ENCODE measurements around the gene GMDS. TPM values are rescaled to one million over a fixed set of nuclear protein-coding genes. Genes with fewer than 3 reads are reported as not detected.

The GMDS gene
- total RNA-seq, 1 experiment from 2014 or later = 31.1 TPM

DNA sequence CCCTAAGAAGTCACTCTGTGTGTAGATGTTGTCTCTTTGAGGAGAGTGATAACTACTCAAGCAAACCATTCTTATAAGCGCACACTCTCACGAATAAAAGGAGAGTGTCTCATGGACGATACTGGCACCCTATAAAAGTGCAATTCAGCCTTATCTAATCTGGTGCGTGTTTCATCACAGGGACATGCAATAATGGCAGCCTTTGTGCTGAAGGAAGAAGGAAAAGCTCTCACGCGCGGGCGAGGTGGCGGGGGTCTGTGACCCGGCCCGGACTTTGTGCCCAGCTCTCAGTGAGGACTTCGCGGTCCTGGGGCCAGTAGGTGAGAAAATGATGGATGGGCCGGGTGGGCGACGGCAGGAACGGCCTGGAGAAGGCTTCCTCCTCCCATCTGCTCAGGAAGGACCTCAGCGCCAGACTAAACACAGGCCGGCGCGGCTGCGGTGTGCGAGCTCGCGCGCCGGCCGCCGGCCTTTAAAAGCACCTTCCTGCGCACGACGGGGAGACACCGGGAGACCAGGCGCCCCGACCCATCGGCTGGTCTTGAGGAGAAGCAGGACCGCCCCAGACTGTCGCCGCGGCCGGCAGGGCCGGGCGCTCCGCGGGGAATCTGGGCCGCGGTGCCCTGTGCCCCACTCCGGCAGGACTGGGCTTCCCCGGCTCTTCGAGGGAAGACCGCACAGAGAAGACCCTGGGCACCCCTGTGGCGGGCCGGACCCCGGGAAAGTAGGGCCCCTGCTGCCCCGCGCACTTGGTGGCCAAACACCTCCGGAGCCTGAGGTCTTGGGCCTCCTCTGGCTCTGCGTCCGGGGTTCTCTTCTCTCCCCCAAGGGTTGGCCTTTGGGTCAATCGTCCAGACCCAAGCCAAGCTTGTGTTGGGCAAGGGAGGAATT, 644.0 kb downstream of the GMDS start:
- Mint-ChIP-seq H3K27me3 (ENCODE audit: insufficient read depth, unreplicated experiment) (no peaks in the 10 kb centered on the region), H3K9me3 (ENCODE audit: unreplicated experiment) (no peaks in the 10 kb centered on the region), H3K27ac (ENCODE audit: unreplicated experiment) (no peak overlapping the region), H3K4me1 (ENCODE audit: low read depth, unreplicated experiment) (peaks cover 17% of the 10 kb centered on the region), H3K36me3 (ENCODE audit: insufficient read depth, unreplicated experiment) (peaks cover 4% of the 10 kb centered on the region), H3K4me3 (ENCODE audit: unreplicated experiment) (no peak overlapping the region)
- TF ChIP-seq, protein P1, sequence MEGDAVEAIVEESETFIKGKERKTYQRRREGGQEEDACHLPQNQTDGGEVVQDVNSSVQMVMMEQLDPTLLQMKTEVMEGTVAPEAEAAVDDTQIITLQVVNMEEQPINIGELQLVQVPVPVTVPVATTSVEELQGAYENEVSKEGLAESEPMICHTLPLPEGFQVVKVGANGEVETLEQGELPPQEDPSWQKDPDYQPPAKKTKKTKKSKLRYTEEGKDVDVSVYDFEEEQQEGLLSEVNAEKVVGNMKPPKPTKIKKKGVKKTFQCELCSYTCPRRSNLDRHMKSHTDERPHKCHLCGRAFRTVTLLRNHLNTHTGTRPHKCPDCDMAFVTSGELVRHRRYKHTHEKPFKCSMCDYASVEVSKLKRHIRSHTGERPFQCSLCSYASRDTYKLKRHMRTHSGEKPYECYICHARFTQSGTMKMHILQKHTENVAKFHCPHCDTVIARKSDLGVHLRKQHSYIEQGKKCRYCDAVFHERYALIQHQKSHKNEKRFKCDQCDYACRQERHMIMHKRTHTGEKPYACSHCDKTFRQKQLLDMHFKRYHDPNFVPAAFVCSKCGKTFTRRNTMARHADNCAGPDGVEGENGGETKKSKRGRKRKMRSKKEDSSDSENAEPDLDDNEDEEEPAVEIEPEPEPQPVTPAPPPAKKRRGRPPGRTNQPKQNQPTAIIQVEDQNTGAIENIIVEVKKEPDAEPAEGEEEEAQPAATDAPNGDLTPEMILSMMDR (IDR thresholded peaks at IDR 0.05; ENCODE audit: insufficient read depth in 1 of 2, low read depth in 1 of 2, low read length in 1 of 2, severe bottlenecking in 1 of 2, unreplicated experiment in 1 of 2) = no peak
- H3K9me3 ChIP-seq = no peaks in the 10 kb centered on the region
- peaks cover 17% of the 10 kb centered on the region for H3K4me1 ChIP-seq
- ChIA-PET POLR2A (no interaction called here), CTCF (no interaction called here)
- no peaks in the 10 kb centered on the region for H3K36me3 ChIP-seq (ENCODE audit: control insufficient read depth, insufficient read depth, low read length)
- BruUV-seq (replicated peaks) = no TSS peak
- no peak overlapping the region for H3K4me3 ChIP-seq (ENCODE audit: low read depth, low read length)
- intact Hi-C loops (cut with micrococcal nuclease; ENCODE audit: unreplicated experiment) = loop anchor here (10.0 kb wide), 1 partner anchor 193 kb away; no protein-coding TSS in a partner anchor
- no peaks in the 10 kb centered on the region for H3K27me3 ChIP-seq (replicated peaks; ENCODE audit: control insufficient read depth, insufficient read depth, low read length)
- DNase-seq = no peak

DNA sequence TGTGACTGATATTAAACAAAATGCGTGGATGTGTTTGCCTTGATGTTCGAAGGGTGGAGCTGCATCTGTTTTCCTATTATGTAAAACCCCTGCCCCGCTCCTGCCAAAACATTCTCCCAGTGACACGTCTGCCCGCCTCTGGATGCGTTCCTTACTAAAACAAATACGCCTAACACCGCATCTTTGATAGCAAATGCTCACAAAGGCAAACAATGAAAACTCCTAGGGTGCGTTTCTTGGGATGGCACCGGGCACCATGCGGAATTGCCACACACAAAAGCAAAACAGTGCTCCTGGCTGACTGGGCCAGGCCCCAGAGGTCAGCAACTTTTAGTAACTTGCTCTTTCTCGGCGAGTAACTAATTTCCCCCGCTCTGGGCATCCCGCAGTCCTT, 644.6 kb downstream of the GMDS start:
- H3K27me3 Mint-ChIP-seq (ENCODE audit: insufficient read depth, unreplicated experiment) = peaks cover 2% of the 10 kb centered on the region
- no peak overlapping the region for H3K4me3 Mint-ChIP-seq (ENCODE audit: unreplicated experiment)
- peaks cover 17% of the 10 kb centered on the region for H3K4me1 Mint-ChIP-seq (ENCODE audit: low read depth, unreplicated experiment)
- Histone ChIP-seq H3K4me3 (ENCODE audit: low read depth, low read length) (no peak overlapping the region), H3K9me3 (no peaks in the 10 kb centered on the region), H3K36me3 (ENCODE audit: control insufficient read depth, insufficient read depth, low read length) (no peaks in the 10 kb centered on the region), H3K4me1 (peaks cover 21% of the 10 kb centered on the region), H3K27me3 (replicated peaks; ENCODE audit: control insufficient read depth, insufficient read depth, low read length) (no peaks in the 10 kb centered on the region)
- TF ChIP-seq, protein P1 (IDR thresholded peaks at IDR 0.05; ENCODE audit: insufficient read depth in 1 of 2, low read depth in 1 of 2, low read length in 1 of 2, severe bottlenecking in 1 of 2, unreplicated experiment in 1 of 2) = no peak
- peaks cover 4% of the 10 kb centered on the region for H3K36me3 Mint-ChIP-seq (ENCODE audit: insufficient read depth, unreplicated experiment)
- intact Hi-C loops (cut with micrococcal nuclease; ENCODE audit: unreplicated experiment) = loop anchor here (10.0 kb wide), 1 partner anchor 194 kb away; no protein-coding TSS in a partner anchor
- H3K27ac Mint-ChIP-seq (ENCODE audit: unreplicated experiment) = no peak overlapping the region
- no TSS peak for BruUV-seq (replicated peaks)
- no peak for DNase-seq
- ChIA-PET CTCF (no interaction called here), POLR2A (no interaction called here)
- H3K9me3 Mint-ChIP-seq (ENCODE audit: unreplicated experiment) = no peaks in the 10 kb centered on the region

DNA sequence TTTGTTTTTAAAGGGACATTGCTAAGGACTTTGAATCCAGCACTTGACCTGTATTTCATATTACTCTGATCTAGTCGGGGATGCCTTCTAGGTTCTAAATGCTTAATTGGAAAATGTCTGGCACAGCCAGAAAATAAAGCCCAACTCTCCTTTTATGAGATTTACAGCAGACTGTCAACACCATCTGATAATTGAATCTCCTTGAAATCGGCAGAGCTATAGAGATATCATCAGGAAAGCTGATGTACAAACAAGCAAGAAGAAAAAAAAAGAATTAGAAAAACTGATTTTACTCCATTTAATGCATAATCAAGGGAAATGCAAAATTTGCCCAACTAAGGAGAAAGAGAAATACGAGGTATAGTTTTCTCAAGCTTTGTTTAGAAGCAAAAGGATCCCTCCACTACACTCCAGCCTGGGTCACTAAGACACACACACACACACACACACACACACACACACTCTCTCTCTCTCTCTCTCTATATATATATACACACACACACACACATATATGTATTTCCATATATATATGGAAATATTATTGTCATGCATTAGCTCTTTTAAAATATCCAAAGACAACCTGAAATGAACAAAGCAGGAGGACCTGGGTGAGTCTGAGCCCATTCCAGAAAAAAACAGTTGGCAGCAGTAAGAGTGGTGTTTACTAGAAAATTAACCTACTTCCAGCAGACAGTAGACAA, 645.2 kb downstream of the GMDS start:
- no peaks in the 10 kb centered on the region for H3K27me3 ChIP-seq (replicated peaks; ENCODE audit: control insufficient read depth, insufficient read depth, low read length)
- CTCF ChIA-PET = no interaction called here
- no TSS peak for BruUV-seq (replicated peaks)
- Mint-ChIP-seq H3K4me1 (ENCODE audit: low read depth, unreplicated experiment) (peaks cover 17% of the 10 kb centered on the region), H3K4me3 (ENCODE audit: unreplicated experiment) (no peak overlapping the region), H3K27ac (ENCODE audit: unreplicated experiment) (no peak overlapping the region), H3K27me3 (ENCODE audit: insufficient read depth, unreplicated experiment) (peaks cover 2% of the 10 kb centered on the region), H3K9me3 (ENCODE audit: unreplicated experiment) (no peaks in the 10 kb centered on the region), H3K36me3 (ENCODE audit: insufficient read depth, unreplicated experiment) (peaks cover 4% of the 10 kb centered on the region)
- intact Hi-C loops (cut with micrococcal nuclease; ENCODE audit: unreplicated experiment) = loop anchor here (10.0 kb wide), 1 partner anchor 195 kb away; no protein-coding TSS in a partner anchor
- TF ChIP-seq, protein P1 (IDR thresholded peaks at IDR 0.05; ENCODE audit: insufficient read depth in 1 of 2, low read depth in 1 of 2, low read length in 1 of 2, severe bottlenecking in 1 of 2, unreplicated experiment in 1 of 2) = no peak
- no peaks in the 10 kb centered on the region for H3K9me3 ChIP-seq
- H3K36me3 ChIP-seq (ENCODE audit: control insufficient read depth, insufficient read depth, low read length) = no peaks in the 10 kb centered on the region
- POLR2A ChIA-PET = no interaction called here
- H3K4me1 ChIP-seq = peaks cover 21% of the 10 kb centered on the region
- no peak overlapping the region for H3K4me3 ChIP-seq (ENCODE audit: low read depth, low read length)
- no peak for DNase-seq

All from Caco-2 (cell line).